Sigmoid colon (tissue), 4 donors: ENCODE results near the gene THBS1.

Source experiments
- EP300 ChIP-seq, 4 donors: sonication (generic); formaldehyde crosslinking; IDR thresholded peaks; one replicate each; pipeline ENCODE4 v1.6.1; 2017; ENCODE audit warnings: antibody characterized with exemption in 4 of 4
- POLR2A ChIP-seq, 2 donors: fragments of 450-650 bp; IDR thresholded peaks; one replicate each; pipeline ENCODE4 v1.6.1; 2016; ENCODE audit warnings: antibody characterized with exemption in 2 of 2, mild to moderate bottlenecking in 2 of 2, moderate library complexity in 2 of 2
- POLR2AphosphoS5 ChIP-seq, 4 donors: sonication (generic); formaldehyde crosslinking; IDR thresholded peaks; one replicate each; pipeline ENCODE4 v1.6.1; 2017; ENCODE audit warnings: antibody characterized with exemption in 4 of 4
- TF ChIP-seq, protein P1 (sequence below), 4 experiments: fragments of 450-650 bp in 3 of 4; fragments of 200-600 bp in 1 of 4; IDR thresholded peaks; one replicate each; pipeline ENCODE4 v1.5.1; 2016 to 2019; ENCODE audit warnings: antibody characterized with exemption in 4 of 4, mild to moderate bottlenecking in 3 of 4, moderate library complexity in 2 of 4

DNA sequence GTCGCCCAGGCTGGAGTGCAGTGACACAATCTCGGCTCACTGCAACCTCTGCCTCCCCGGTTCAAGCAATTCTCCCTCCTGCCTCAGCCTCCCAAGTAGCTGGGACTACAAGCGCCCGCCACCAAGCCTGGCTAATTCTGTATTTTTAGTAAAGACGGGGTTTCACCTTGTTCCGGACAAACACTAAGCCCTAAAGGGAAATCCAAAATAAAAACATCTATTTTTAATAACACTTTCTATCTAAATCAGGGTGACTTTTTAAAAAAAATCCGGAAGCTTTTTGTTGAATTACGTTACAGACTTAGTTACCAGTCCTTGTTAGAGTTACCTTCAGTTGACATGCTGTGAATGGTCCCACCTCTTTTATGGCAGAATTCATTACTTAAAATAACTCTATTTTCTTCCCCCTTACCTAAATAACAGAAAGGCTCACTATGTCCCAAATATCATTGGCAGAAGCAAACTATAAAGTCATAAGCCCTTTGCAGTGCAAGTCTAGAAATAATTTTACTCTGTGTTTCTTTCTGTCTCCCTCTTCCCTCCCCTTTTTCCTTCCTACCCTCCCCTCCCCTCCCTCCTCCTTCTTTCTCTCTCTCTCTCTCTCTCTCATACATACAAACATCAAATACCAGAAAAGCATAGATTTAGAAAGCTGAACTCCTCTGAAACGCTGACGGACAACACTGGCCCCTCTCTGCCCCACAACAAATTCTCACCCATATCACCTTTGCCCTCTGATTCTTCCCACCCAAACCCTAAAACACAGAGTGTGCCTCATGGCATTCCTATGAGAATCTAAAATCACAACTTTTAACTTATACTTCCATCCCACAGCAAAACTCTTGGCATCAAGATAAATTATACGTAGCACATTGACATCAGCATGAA lies 18.3 kb downstream of the THBS1 start:
- TF ChIP-seq, protein P1, sequence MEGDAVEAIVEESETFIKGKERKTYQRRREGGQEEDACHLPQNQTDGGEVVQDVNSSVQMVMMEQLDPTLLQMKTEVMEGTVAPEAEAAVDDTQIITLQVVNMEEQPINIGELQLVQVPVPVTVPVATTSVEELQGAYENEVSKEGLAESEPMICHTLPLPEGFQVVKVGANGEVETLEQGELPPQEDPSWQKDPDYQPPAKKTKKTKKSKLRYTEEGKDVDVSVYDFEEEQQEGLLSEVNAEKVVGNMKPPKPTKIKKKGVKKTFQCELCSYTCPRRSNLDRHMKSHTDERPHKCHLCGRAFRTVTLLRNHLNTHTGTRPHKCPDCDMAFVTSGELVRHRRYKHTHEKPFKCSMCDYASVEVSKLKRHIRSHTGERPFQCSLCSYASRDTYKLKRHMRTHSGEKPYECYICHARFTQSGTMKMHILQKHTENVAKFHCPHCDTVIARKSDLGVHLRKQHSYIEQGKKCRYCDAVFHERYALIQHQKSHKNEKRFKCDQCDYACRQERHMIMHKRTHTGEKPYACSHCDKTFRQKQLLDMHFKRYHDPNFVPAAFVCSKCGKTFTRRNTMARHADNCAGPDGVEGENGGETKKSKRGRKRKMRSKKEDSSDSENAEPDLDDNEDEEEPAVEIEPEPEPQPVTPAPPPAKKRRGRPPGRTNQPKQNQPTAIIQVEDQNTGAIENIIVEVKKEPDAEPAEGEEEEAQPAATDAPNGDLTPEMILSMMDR (IDR thresholded peaks at IDR 0.05) = no peak
- TF ChIP-seq POLR2AphosphoS5 (IDR thresholded peaks at IDR 0.05) = no peak
- no peak for TF ChIP-seq POLR2A (IDR thresholded peaks at IDR 0.05)
- TF ChIP-seq EP300 (IDR thresholded peaks at IDR 0.05) = no peak
